ENCODE data around the gene CHMP2B.

CHMP2B gene

DNA sequence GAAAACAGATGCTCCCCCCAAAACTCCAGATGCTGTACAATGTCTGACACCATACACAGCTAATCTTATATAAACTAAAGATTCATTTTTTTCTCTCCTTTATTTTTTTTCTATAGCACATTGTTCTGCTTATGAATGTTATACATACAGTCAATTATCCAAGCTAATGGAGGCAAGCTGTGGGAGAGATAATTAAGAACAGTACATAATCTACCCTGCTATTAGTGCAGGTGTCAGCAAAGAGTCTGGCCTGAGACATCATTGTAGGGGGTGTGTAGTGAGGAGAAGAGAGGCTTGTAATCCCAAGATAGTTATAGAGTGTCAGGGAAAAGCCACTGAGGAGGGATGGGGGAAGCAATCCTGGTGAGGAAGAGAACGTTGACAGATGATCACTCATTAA, 25.4 kb upstream of the CHMP2B start:
- no peaks in the 10 kb centered on the region for H3K9me3 Mint-ChIP-seq
- no peak overlapping the region for H3K27ac Mint-ChIP-seq

DNA sequence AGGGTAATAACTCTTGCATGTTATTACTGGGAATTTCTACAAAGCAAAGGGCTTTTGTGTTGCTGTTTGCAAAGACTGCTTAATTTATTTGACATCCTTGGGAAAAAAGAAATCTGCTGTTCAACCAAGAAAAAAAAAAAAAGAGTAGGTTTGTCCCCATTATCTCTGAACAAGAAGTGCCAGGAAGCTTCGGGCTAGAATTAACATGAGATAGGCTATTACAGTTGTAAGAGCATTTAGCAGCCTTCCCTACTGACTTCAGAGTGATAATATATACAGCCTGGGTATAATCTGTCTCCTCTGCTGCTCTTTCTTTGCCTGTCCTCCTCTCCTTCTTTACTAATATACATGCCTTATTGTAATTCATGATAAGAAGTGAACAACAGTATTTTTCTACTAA, 23.3 kb upstream of the CHMP2B start:
- H3K4me3 Mint-ChIP-seq: no peak overlapping the region
- no peaks in the 10 kb centered on the region for H3K9me3 Mint-ChIP-seq
- TF ChIP-seq, protein P1, sequence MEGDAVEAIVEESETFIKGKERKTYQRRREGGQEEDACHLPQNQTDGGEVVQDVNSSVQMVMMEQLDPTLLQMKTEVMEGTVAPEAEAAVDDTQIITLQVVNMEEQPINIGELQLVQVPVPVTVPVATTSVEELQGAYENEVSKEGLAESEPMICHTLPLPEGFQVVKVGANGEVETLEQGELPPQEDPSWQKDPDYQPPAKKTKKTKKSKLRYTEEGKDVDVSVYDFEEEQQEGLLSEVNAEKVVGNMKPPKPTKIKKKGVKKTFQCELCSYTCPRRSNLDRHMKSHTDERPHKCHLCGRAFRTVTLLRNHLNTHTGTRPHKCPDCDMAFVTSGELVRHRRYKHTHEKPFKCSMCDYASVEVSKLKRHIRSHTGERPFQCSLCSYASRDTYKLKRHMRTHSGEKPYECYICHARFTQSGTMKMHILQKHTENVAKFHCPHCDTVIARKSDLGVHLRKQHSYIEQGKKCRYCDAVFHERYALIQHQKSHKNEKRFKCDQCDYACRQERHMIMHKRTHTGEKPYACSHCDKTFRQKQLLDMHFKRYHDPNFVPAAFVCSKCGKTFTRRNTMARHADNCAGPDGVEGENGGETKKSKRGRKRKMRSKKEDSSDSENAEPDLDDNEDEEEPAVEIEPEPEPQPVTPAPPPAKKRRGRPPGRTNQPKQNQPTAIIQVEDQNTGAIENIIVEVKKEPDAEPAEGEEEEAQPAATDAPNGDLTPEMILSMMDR (IDR thresholded peaks at IDR 0.05): no peak
- no peak for DNase-seq
- H3K4me1 Mint-ChIP-seq: no peaks in the 10 kb centered on the region
- H3K27ac Mint-ChIP-seq: no peak overlapping the region
- no peaks in the 10 kb centered on the region for H3K36me3 Mint-ChIP-seq (ENCODE audit: low read depth)
- H3K27me3 Mint-ChIP-seq (ENCODE audit: low read depth, poor library complexity): peaks cover 3% of the 10 kb centered on the region

More for the DNA sequence above, 25.4 kb upstream of the CHMP2B start:
- no peaks in the 10 kb centered on the region for H3K4me1 Mint-ChIP-seq
- TF ChIP-seq, protein P1 (IDR thresholded peaks at IDR 0.05): no peak
- H3K4me3 Mint-ChIP-seq: no peak overlapping the region
- H3K27me3 Mint-ChIP-seq (ENCODE audit: low read depth, poor library complexity): peaks cover 3% of the 10 kb centered on the region
- H3K36me3 Mint-ChIP-seq (ENCODE audit: low read depth): no peaks in the 10 kb centered on the region
- no peak for DNase-seq

DNA sequence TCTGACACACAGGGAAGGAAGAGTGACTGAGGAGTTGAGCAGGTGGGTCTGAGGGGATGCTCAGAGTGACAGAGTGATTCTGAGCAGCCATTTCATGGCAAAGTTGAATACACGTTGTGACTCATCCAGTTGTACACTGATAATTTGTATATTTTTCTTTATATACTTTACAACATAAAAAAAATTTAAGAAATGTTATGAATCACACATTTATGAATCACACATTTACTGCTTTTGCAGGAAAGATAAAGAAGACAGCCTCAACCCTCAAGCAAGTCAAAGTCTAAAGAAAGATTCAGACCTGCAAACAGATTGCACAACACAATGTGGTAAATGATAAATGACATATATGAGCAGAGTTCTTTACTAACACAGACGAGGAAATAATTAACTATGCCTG, 21.0 kb upstream of the CHMP2B start:
- Mint-ChIP-seq H3K27ac (no peak overlapping the region), H3K9me3 (no peaks in the 10 kb centered on the region), H3K27me3 (ENCODE audit: low read depth, poor library complexity) (peaks cover 3% of the 10 kb centered on the region), H3K36me3 (ENCODE audit: low read depth) (no peaks in the 10 kb centered on the region), H3K4me3 (no peak overlapping the region), H3K4me1 (no peaks in the 10 kb centered on the region)
- TF ChIP-seq, protein P1 (IDR thresholded peaks at IDR 0.05): no peak
- no peak for DNase-seq

DNA sequence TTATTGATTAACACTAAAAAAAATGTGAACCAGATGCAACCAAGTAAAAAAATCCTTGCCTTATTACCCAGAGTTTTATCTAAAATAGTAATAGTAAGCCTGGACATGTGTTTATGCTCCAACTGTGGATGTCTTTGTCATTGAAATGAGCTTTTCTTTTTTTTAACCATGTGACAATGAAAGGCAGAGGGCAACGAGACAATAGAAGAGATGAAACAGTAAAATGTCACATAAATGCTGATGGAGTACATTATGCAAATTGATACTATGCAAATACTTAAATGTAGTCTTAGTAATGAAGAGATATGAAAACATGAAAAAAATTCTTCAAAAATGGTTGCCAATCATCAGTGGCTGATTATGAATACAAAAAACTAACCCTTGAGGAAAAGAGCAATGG, 20.5 kb upstream of the CHMP2B start:
- peaks cover 3% of the 10 kb centered on the region for H3K27me3 Mint-ChIP-seq (ENCODE audit: low read depth, poor library complexity)
- H3K4me1 Mint-ChIP-seq: no peaks in the 10 kb centered on the region
- DNase-seq: no peak
- no peak overlapping the region for H3K27ac Mint-ChIP-seq
- TF ChIP-seq, protein P1 (IDR thresholded peaks at IDR 0.05): no peak
- H3K9me3 Mint-ChIP-seq: no peaks in the 10 kb centered on the region
- H3K4me3 Mint-ChIP-seq: no peak overlapping the region
- no peaks in the 10 kb centered on the region for H3K36me3 Mint-ChIP-seq (ENCODE audit: low read depth)

DNA sequence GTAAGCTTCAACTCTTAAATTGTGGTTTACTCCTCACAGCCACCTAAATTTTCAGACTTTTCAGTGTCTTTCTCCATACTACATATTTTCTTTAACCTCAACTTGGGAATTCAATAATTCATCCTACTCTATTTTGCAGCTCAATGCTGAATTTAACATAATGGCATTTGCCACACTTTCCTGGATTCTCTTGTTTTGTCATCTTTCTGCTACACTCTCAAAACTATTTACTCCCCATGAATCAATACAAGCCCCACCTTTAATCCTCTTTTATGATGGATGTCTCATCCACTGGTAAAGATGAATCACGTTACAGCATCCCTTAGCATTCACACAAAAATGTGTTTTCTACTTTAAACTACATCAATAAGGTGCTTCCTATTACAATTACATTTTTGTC, 19.6 kb upstream of the CHMP2B start:
- no peak for DNase-seq
- Mint-ChIP-seq H3K27me3 (ENCODE audit: low read depth, poor library complexity) (peaks cover 8% of the 10 kb centered on the region), H3K36me3 (ENCODE audit: low read depth) (no peaks in the 10 kb centered on the region), H3K27ac (no peak overlapping the region), H3K4me1 (no peaks in the 10 kb centered on the region), H3K9me3 (no peaks in the 10 kb centered on the region), H3K4me3 (no peak overlapping the region)
- TF ChIP-seq, protein P1 (IDR thresholded peaks at IDR 0.05): no peak

DNA sequence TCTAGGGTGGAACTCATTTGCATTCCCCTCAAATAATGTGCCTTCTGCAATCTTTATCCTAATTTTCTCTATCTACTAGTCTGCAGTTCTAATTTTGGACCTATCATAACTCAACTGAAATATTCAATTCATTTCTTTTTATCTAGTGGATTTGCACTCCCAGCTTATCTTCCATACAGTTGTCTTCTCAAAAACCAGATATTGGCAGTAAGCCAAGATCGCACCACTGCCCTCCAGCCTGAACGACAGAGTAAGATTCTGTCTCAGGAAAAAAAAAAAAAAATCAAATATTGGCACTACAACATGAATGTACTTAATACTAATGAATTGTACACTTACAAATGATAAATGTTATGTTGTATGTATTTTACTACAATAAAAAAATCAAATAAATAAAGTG, 18.0 kb upstream of the CHMP2B start:
- TF ChIP-seq, protein P1 (IDR thresholded peaks at IDR 0.05): no peak
- DNase-seq: no peak
- Mint-ChIP-seq H3K36me3 (ENCODE audit: low read depth) (no peaks in the 10 kb centered on the region), H3K4me3 (no peak overlapping the region), H3K27me3 (ENCODE audit: low read depth, poor library complexity) (peaks cover 9% of the 10 kb centered on the region), H3K27ac (no peak overlapping the region), H3K4me1 (no peaks in the 10 kb centered on the region), H3K9me3 (no peaks in the 10 kb centered on the region)
